ENCODE data around the gene PSME3. TPM values are rescaled to one million over a fixed set of nuclear protein-coding genes. Genes with fewer than 3 reads are reported as not detected.
A peak's percentile ranks its signal among the peaks of the same experiment; 100 is the strongest.

PSME3 gene
- total RNA-seq, 2 donors from 2014 or later, result 68.5 to 71.1 TPM

- H3K4me1 ChIP-seq (replicated peaks), result no peaks in the 10 kb centered on the region
- H3K27me3 ChIP-seq (replicated peaks; ENCODE audit: insufficient read depth), result no peaks in the 10 kb centered on the region
- H3K9me3 ChIP-seq, result no peaks in the 10 kb centered on the region
- no peak for TF ChIP-seq POLR2A (IDR thresholded peaks at IDR 0.05)
- peak; percentile 31 for TF ChIP-seq POLR2AphosphoS5 (IDR thresholded peaks at IDR 0.05)
- TF ChIP-seq CTCF (IDR thresholded peaks at IDR 0.05), result no peak
- H3K4me3 ChIP-seq, result no peak overlapping the region
- H3K27ac ChIP-seq, result peak overlapping the region; percentile 40 to 52
- no peaks in the 10 kb centered on the region for H3K36me3 ChIP-seq
- WGBS, result 41% methylated on average over 10 of the region's 10 CpGs
- no peak for DNase-seq (ENCODE audit: low spot score)
- intact Hi-C loops (cut with DNase I), result no loop called here
These were observed 58.4 kb downstream of the PSME3 start for GRCh38 chr17:42891539-42892152.

GRCh38 chr17:42893359-42893758, 60.2 kb downstream of the PSME3 start:
- DNase-seq (ENCODE audit: low spot score), result no peak
- TF ChIP-seq CTCF (IDR thresholded peaks at IDR 0.05), result no peak
- no peak for TF ChIP-seq POLR2AphosphoS5 (IDR thresholded peaks at IDR 0.05)
- no peak for TF ChIP-seq POLR2A (IDR thresholded peaks at IDR 0.05)
- no peaks in the 10 kb centered on the region for H3K4me1 ChIP-seq (replicated peaks)
- H3K4me3 ChIP-seq, result no peak overlapping the region
- H3K27ac ChIP-seq, result no peak overlapping the region
- H3K36me3 ChIP-seq, result no peaks in the 10 kb centered on the region
- no peaks in the 10 kb centered on the region for H3K27me3 ChIP-seq (replicated peaks; ENCODE audit: insufficient read depth)
- intact Hi-C loops (cut with DNase I), result no loop called here
- H3K9me3 ChIP-seq, result no peaks in the 10 kb centered on the region
- 34% methylated on average over 4 of the region's 4 CpGs for WGBS

Small RNAs within 50 kb of the gene (microRNA-seq; reads per million reads assigned to microRNA genes)
- not detected for gene MIR6781

Small RNAs within 50 kb of the gene (small RNA-seq; reads per million reads assigned to genes)
- gene MIR6781 (0 reads per million in 2 donors), gene RNU6-287P (0 reads per million in 2 donors)

Other genes starting within 250 kb of the PSME3 start
- gene RETREG3, start 224.0 kb upstream of the PSME3 start, total RNA-seq, result 100 to 1,000 TPM in 1 of 2 donors, 10 to 100 TPM in 1; 92.8 to 126 TPM
- gene TUBG1, start 223.7 kb upstream of the PSME3 start, total RNA-seq, result 10 to 100 TPM; 38.7 to 78.4 TPM
- 10 to 100 TPM; 36.8 to 57.7 TPM for gene TUBG2, start 174.1 kb upstream of the PSME3 start, total RNA-seq
- 100 to 1,000 TPM in 1 of 2 donors, 10 to 100 TPM in 1; 87.4 to 102 TPM for gene PLEKHH3, start 156.4 kb upstream of the PSME3 start, total RNA-seq
- gene CCR10, start 151.6 kb upstream of the PSME3 start, total RNA-seq, result 1 to 10 TPM; 1.2 to 10.0 TPM
- 1 to 10 TPM; 1.9 to 9.9 TPM for gene CNTNAP1, start 150.9 kb upstream of the PSME3 start, total RNA-seq
- 10 to 100 TPM; 28.5 to 61.2 TPM for gene EZH1, start 88.4 kb upstream of the PSME3 start, total RNA-seq
- gene RAMP2, start 72.2 kb upstream of the PSME3 start, total RNA-seq, result 10 to 100 TPM; 16.3 TPM
- 10 to 100 TPM; 57.4 to 91.8 TPM for gene VPS25, start 59.9 kb upstream of the PSME3 start, total RNA-seq
- 10 to 100 TPM; 24.7 to 28.9 TPM for gene WNK4, start 52.8 kb upstream of the PSME3 start, total RNA-seq
- gene COA3, start 34.7 kb upstream of the PSME3 start, total RNA-seq, result 100 to 1,000 TPM in 1 of 2 donors, 10 to 100 TPM in 1; 70.4 to 167 TPM
- gene CNTD1, start 34.5 kb upstream of the PSME3 start, total RNA-seq, result 1 to 10 TPM; 1.4 to 7.7 TPM
- 100 to 1,000 TPM in 1 of 2 donors, 10 to 100 TPM in 1; 93.9 to 139 TPM for gene BECN1, start 9.1 kb upstream of the PSME3 start, total RNA-seq
- 1 to 10 TPM in 1 of 2 donors, under 1 TPM in 1; 0.27 to 4.9 TPM for gene AOC2, start 11.2 kb downstream of the PSME3 start, total RNA-seq
- 10 to 100 TPM; 20.7 to 57.7 TPM for gene AOC3, start 17.8 kb downstream of the PSME3 start, total RNA-seq
- not detected for gene G6PC1, start 67.4 kb downstream of the PSME3 start, total RNA-seq
- 10 to 100 TPM; 34.2 to 48.4 TPM for gene AARSD1, start 131.1 kb downstream of the PSME3 start, total RNA-seq
- gene PTGES3L, start 146.7 kb downstream of the PSME3 start, total RNA-seq, result 1 to 10 TPM; 3.4 to 3.9 TPM
- gene RUNDC1, start 147.2 kb downstream of the PSME3 start, total RNA-seq, result 10 to 100 TPM; 26.7 to 28.5 TPM
- 1,000 to 10,000 TPM in 1 of 2 donors, 100 to 1,000 TPM in 1; 571 to 1,082 TPM for gene RPL27, start 165.0 kb downstream of the PSME3 start, total RNA-seq
- gene IFI35, start 173.4 kb downstream of the PSME3 start, total RNA-seq, result 10 to 100 TPM; 35.6 to 40.1 TPM
- gene VAT1, start 189.0 kb downstream of the PSME3 start, total RNA-seq, result 100 to 1,000 TPM in 1 of 2 donors, 10 to 100 TPM in 1; 89.1 to 255 TPM
- 1 to 10 TPM; 1.6 to 4.3 TPM for gene RND2, start 191.8 kb downstream of the PSME3 start, total RNA-seq